HG03045 (cell line): ENCODE results near the gene FRAT2.
"Not testable (repeated sequence)": the region's sequence is repeated elsewhere in the genome, so short reads cannot be mapped to it uniquely, and the experiment has no call there.

Source experiments
- ATAC-seq: cut with Tn5 transposase; IDR thresholded peaks from one replicate; pipeline ENCODE4 v1.9.1; 2021; ENCODE audit warnings: mild to moderate bottlenecking, moderate library complexity; ENCODE audit not compliant: unreplicated experiment

FRAT2 gene

GRCh38 chr10:97292862-97293198 is 41.7 kb downstream of the FRAT2 start:
- ATAC-seq, result no peak

DNA sequence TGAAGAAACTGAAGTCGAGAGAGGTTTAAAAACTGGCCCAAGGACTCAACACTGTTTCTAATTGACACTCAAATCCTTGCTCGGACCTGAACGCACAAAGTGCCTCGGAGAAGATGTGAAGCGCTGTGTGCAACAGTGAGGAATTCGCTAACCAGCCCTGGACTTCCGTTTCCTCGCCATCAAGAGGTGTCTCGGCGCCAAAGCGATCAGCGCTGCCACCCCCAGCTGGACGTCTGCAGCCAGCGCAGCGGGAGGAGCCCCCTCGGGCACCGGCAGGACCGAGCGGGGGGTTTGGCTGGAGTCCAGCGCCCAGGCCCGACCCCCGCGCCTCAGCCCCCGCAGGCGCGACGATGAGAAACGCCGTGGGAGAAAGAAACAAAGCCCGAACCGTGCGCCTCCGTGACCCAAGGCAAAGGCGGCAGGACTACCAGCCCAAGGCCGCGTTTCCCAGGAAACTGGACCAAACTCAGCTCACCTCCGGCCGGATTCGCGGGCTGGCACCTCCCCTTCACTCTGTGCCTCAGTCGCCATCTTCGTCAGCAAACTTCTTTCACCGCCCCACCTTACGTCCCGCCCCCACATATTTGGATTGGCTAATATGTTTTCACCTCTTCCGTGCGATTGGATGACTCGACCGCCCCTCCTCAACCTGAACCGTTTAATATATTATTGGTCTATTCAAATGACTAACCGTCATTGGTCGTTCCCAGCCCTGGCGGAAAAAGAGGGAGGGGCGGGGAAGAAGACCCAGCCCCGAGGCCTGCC is 42.2 kb downstream of the FRAT2 start, which contains the start of gene ARHGAP19:
TSS of gene ARHGAP19 (minus strand) at position 541 of the 765 bp plus-strand sequence. CDS start at position 531, 10 bp downstream.
- peak; percentile 96 for ATAC-seq

GRCh38 chr10:97291357-97292096 is 43.0 kb downstream of the FRAT2 start:
- ATAC-seq, result no peak

- not testable (repeated sequence) for ATAC-seq
Measured at GRCh38 chr10:97290576-97291356, 43.8 kb downstream of the FRAT2 start.

GRCh38 chr10:97290076-97290475 is 44.5 kb downstream of the FRAT2 start:
- not testable (repeated sequence) for ATAC-seq
